Measurements from ENCODE around the gene EXTL1.
"Not testable (repeated sequence)": the region's sequence is repeated elsewhere in the genome, so short reads cannot be mapped to it uniquely, and the experiment has no call there.

Gene EXTL1, protein sequence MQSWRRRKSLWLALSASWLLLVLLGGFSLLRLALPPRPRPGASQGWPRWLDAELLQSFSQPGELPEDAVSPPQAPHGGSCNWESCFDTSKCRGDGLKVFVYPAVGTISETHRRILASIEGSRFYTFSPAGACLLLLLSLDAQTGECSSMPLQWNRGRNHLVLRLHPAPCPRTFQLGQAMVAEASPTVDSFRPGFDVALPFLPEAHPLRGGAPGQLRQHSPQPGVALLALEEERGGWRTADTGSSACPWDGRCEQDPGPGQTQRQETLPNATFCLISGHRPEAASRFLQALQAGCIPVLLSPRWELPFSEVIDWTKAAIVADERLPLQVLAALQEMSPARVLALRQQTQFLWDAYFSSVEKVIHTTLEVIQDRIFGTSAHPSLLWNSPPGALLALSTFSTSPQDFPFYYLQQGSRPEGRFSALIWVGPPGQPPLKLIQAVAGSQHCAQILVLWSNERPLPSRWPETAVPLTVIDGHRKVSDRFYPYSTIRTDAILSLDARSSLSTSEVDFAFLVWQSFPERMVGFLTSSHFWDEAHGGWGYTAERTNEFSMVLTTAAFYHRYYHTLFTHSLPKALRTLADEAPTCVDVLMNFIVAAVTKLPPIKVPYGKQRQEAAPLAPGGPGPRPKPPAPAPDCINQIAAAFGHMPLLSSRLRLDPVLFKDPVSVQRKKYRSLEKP

DNA sequence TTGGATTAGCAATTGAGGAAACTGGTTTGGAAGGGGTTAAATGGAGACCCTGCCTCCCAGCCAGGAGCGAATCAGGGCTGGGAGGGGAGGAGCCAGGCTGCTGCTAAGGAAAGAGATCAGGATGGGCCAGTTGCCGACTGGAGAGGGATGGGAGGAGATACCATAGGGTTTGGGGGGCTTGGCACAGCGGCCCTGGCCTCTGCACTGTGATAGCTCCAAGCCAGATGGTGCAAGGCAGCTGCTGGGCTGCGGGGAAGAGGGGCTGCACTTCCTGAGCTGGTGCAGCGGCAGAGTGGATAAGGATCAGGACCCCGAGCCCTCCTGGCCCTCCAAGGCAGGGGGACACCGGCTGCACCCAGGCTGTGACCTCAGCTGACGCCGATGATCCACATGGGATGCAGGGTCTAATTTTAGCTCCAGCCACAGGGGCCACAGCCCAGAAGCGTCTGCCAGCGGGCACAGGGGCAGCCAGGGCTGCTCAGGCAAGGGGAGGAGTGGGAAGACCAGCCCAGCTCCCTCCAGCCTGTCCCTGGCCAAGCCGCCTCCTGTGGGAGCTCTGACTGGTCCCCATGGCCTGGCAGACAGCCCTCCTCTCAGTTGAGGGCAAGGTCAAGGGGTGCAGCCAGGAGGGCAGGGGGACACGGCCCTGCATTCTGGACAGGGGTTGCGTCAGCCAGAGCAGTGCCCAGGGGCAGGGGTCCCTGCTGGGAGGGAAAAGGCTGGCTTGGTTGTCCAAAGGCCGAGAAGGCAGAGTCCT is at the start of gene EXTL1:
Gene EXTL1, plus strand, starts transcription at position 129 of the 757 bp plus-strand sequence. CDS start 872 bp downstream, outside the sequence.
- no peak for DNase-seq

DNA sequence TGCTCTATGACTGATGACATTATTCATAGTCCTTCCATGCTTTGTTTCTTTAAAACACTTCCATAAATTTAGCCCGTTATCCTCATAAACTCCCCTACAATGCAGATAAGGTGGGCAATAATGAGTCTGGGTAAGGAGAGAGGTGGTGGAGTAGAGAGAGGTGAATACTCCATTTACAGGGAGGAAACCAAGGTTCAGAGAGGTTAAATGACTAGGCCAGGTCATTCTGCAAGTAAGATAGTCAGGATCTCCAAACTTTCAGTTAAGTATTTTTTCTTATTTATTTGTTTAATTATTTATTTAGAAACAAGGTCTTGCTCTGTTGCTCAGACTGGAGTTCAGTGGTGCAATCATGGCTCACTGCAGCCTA is 49.8 kb upstream of the EXTL1 start:
- no peak for DNase-seq

DNA sequence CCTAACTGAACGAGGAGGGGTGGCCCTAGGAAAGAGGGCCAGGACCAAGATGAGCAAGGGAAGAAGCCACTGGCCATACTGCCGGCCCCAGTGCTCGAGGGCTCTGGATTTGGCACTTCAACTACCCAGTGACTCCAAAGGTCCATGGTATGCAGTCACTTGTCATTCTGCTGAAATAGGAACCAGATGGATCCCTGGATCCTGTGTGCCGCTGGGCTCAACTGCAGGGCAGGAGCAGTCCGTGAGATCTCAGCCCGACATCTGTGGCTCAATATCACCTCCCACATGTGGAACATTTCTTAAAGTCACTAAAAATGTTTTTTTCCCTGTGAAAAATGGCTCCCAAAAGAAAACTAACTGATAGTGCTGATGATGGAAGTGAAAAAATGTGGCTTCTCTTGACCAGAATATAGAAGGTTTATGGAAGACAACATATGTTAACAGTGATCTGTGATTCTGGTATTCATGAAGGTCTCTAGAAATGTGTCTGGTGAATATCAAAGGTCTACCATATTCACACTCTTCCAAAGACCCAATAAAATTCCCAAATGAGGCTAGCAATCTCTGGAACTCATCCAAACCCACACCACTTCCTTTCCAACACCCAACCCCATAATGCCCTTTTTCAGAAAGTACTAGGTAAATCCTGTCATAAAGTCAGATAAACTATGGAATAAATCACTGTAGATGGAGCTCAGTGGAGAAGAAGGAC is 47.8 kb upstream of the EXTL1 start:
- DNase-seq, result no peak

DNA sequence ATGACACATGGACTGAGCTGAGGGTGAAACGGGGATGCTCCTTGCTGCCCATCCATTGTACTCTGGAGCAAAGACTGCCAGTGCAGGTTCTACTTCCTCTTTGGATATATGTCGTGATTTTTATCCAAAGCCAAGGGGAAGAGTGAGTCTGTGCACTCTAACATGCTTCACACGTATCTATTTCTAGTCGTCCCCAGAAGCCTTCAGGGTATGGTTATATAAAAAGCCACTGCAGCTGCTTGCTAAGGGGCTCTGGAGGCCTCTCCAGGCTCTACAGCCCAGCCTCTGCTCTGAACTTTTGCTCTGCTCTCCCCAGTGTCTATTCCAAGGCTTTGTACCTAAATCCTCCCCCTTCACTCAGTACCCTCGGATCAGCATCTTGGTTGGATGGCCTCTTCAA is 43.8 kb upstream of the EXTL1 start:
- DNase-seq, result no peak

DNA sequence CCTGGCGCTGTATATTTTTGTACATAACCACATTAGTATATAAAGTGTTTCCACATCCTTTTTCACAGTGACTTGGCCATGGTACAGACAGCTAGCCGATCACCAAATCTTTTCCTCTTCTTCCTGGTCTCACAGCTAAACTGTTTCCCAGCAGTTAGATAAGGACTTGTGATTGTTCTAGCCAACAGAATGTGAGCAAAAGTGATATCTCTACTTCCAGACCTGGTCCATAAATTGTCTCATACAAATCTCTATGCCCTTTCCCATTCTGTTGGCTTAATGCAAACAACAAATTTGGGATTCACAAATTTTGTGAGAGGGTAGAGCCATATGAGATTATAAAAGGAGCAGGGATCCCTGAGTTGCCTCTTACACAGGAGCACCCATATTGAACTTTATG is 43.2 kb upstream of the EXTL1 start:
- DNase-seq, result no peak

DNA sequence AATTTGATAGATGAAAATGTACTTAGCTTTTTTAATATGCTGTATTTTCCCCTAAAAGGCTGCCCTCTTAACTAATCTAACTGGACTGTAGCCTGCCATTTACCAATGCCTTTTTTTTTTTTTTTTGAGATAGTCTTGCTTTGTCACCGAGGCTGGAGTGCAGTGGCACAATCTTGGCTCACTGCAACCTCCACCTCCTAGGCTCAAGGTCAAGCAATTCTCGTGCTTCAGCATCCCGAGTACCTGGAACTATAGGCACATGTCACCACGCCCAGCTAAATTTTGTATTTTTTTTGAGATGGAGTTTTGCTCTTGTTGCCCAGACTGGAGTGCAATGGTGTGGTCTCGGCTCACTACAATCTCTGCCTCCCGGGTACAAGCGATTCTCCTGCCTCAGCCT is 42.4 kb upstream of the EXTL1 start:
- no peak for DNase-seq

DNA sequence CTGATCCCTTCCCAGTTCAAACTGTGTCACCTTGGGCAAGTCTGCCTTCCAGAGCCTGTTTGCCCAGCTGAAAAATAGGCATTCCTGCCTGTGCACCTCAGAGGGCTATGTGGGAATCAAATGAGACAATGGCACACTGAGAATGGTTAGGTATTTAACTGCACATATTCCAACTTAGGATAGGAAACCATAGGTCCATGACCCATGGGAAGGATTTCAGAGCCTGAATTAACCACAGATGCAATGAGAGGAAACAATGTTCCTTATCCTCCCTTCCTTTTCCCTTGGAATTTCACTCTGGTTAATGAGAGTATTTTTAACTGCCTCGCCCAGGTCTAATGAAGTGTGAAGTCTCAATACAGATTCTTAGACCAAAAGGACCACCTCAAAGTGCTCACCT is 36.4 kb upstream of the EXTL1 start:
- DNase-seq, result no peak

DNA sequence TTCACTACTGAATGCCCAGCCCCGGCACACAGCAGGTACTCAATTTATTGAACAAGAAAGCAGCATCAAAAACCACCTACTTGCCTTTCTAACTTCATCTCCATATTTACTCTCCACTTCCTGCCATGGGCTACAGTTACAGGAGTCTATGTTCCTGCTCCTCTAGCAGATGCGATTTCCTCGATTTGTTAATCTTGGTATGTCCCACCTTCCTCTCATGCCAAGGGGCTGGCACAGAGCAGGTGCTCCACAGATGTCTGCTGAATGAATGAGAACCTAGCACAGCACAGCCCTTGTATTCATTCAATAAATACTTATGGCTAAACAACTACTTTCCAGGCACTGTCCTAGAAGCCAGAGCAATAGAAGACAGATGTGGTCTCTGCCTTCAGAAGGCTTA is 35.9 kb upstream of the EXTL1 start:
- DNase-seq, result no peak

DNA sequence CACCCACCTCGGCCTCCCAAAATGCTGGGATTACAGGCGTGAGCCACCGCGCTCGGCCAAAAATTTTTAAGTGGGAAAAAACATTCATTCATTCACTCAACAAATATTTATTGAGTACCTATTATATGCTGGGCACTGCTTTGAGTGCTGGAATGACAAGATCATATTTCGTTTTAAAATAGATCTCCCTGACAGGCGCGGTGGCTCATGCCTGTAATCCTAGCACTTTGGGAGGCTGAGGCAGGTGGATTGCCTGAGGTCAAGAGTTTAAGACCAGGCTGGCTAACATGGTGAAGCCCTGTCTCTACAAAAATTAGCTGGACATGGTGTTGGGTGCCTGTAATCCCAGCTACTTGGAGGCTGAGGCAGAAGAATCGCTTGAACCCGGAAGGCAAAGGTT is 34.8 kb upstream of the EXTL1 start:
- DNase-seq, result not testable (repeated sequence)

DNA sequence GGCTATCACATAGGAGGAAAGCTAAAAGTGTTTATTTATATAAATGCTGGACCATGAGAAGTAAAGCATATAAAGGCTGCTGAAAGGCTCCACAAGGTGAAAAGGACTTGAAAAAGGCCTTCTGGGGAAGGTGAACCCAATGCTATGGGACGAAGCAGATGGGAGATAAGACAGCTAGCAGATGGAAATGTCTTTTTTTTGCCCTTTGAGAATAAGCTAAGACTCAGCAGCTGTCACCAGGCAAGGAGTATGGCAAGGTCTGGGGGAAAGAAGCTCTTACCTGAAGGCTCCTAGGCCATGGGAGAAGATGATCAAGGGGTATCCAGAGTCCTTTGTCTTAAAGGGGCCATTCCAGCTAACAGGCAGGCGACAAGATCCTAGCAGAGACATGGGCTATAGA is 33.6 kb upstream of the EXTL1 start:
- no peak for DNase-seq

DNA sequence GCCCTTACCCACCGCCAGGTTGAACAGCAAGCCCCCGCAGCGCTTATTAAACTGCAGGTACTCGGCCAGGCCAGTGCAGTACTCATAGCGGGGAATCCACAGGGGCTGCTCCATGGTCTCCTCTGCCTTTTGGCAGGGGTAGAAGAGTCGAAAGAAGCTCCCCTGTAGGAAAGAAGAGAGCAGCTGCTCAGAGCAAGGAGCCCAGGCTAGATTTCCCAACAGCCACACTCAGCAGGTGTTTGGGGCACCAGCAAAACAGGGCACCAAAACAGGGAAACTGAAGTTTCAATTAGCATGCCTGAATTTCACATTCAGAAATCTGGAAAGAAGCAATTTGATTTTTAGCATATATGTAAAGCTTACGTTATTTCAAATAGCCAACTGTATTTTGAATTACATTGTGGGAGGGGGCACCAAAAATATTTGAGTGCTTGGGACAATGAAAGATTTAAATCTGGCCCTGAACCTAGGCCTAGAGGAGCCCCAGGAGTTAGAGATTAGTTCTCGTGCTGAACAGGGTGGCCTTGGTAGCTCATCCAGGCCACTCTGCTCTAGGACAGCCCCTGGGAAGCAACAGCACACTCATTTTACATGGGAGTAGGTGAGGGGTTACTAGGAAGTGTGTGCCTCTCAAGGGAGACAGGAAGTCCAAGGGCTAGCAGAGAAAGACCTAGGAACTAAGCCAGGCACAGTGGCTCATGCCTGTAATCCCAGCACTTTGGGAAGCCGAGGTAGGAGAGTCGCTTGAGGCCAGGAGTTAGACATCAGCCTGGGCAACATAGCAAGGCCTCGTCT is 31.9 kb upstream of the EXTL1 start:
- DNase-seq, result no peak

DNA sequence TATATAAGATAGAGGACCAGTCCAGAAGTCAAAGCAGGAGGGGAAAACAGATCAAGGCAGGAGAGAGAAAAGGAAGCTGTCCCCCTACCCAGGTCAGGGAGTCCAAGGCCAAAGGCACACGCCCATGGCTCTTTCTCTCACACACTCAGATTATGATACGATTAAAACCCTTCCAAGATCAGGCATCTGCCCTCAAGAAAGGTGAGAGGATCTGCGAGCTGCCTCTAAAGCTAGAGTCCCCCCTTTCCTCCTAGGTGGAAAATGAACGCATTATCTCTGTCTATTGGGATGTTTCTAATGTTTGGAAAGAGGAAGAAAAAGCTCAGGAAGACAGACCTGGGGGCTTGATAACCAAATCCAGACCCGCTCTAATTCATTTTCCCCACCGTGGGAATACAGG is 31.3 kb upstream of the EXTL1 start:
- no peak for DNase-seq

DNA sequence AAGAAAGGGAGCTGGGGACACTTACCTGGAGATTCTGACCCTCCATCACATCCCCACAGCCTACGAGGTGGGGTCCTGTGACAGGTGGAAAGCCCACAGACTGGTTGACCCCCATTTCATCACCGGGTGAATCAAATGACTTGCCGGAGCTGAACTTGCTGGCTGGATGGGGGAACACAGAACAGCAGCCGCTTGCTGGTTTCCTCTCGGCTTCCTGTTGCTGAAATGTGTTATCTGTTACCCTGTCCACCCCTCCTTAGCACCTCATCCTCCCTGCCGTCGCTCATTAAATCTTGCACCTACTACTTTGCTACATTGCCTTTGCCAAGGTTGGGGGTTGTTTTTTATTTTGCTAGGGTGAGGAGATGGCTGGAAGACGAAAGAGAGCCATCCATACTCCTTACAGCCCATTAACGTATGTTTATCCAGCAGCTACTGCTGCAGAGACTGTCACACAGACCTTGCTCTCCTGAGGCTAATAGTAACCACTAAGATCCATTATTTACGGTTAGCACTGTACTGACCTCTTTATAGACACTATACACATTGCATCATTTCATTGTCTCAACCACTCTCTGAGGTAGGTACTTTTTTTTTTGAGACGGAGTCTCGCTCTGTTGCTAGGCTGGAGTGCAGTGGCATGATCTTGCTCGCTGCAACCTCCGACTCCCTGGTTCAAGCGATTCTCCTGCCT is 30.7 kb upstream of the EXTL1 start:
- no peak for DNase-seq

DNA sequence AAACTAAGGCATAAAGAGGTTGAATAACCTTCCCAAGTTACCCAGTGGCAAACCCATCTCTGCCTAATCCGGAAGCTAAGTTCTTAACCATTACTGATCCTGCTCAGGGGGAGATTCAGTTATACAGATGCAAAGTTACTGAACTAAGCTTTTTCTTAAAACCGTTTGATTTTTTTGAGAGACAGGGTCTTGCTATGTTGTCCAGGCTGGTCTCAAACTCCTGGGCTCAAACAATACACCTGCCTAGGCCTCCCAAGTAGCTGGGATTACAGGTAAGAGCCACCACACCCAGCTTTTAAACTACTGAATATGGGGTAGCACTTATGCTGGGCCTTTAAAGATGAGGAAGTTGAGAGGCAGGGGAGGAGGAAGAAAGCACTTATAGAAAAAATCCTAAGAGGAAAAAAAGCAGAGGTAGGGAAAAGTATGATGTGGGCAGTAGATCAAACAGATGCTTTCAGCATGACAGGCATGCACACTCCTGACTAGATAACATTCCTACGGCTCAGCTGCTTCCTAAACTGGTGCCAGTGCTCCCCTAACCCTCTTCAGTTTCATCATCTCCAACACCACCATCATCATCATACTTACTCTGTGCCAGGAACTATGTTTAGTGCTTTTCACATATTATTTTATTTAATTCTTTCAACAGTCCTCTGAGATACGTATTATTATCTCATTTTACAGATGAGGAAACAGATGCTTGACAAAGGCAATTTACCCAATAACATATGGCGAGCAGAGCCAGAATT is 29.5 kb upstream of the EXTL1 start:
- DNase-seq, result no peak

DNA sequence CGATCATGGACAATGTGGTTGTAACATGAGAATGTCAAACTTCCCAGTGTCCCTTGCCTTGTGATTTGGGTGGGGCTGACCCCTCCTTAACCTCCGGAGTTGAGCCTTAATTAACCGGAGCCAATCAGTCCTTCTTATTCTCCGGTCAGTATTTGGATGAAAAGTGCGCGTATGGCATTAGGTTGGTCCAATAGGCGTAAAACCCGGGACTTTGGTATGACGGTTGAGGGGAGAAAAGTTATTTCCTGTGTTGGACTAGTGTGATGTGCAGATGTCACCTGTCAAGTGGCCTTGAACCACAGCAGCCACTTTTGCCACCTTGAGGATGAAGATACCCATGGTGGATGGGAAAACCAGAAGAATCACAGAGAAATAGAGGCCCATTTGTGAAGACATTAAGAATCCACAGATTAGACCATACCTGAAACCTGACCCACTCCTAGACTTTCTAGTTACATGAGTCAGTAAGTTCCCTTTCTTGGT is 28.8 kb upstream of the EXTL1 start:
- no peak for DNase-seq

DNA sequence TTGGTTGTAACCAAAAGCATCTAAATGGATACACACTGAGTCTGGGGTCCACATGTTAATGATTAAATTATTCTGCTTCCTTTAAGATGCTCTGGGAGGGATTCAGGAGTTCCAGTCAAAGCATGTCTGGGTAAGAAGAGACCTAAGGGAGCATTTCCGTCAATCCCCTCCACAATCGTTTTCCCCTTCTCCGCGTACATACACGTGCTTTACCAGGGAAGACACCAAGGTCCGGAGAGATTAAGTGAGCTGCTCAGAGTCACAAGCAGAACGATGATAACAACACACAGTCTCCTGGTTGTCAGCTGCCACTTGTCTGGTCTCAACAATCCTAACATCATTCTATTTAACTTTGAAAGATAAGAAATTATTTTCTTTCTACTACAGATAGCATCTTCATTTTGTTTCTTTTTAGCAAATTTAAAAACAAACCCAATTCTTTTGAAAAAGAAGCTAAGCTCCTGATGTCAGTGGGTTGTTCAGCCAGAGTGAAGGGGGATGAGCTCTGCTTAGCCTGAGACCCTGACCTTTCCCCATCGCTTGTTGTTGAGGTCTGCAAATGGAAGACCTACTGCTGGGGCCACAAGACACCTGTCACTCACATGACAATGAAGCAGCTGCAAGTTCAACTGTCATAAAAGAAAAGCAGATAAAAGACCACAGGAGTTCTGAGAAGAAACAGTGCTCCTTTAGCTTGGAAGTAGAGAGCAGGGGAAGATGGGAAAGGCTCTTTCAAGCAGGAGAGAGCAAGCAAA is 28.2 kb upstream of the EXTL1 start:
- DNase-seq, result no peak

DNA sequence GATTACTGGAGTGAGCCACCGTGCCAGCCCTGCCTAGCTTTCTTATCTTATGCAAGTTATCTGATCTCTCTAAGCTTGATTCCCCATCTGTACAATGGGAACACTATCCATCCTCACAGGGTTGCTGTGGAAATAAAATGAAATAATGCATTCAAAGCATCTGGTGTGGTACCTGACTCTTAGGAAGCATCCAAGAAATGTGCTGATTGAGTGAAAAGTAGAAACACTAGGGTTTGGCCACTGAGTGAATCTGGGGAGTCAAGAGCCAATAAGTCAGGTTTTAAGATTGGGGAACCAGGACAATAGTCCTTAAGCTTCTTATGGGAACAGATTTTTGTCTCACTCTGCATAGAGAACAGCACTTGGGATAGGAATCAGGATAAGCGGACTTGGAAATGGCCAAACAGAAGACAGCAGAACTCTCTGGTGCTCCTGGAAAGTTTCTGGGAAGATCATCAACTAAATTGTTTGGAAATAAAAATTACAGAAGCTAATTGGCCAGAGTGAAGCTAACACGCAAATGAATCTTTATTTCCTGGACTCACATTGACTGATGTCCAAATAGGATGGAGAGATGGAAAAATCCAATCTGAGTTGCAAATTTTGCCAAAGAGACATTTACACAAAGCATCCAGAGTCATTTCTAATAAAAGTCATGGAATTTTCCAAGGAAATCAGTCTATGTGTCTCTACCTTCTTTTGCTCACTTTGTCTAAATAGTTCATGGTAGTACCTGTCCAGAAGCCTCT is 27.0 kb upstream of the EXTL1 start:
- DNase-seq, result no peak

DNA sequence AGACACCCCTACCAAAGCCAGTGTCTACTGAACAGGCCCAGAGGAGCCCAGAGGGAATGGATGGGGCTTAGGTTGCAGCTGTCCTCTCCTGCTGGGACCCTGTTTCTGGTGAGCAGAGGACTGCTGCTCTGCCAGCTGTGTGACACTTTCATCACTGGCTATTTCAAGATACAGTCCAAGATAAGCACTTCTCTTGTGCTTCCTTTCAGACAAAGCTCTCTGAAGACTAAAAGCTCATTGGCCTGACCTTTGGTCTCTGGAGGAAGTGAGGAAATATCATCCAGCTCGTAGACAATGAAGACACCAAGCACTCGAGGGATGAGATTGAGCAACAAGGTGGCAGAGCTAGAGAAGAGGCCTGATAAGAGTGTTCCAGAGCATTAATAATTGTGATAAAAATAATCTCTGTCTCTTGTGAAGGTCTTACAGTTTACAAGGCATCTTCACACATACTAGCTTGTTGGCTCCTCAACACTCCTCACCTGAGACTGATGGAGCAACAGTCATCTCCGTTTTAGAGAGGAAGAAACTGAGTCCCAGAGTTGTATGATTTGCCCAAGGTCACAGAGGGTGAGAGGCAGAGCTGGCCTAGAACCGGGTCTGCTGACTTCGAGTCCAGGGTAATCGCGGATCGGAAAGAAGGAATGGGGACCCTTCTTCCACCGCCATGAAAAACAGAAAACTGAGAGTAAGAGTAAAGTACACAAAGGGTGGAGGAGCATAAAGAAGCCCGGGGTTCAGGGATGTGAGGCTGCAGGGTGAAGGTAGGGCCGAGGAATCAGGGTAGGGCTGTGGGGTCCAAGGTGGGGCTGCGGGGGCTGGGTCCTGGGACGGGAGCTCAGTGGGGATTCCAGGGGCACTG is 24.4 kb upstream of the EXTL1 start:
- DNase-seq, result no peak

Measured in NCI-H1048 (cell line).